Stimulated activated CD4-positive, alpha-beta T cell treated with anti-CD3 and anti-CD28 coated beads, Interleukin-4, amount 100 ng/mL, for 24 hours (primary cell): ENCODE measurements around the gene IL23A.
"Not testable (repeated sequence)": the region's sequence is repeated elsewhere in the genome, so short reads cannot be mapped to it uniquely, and the experiment has no call there.

Experiments used
- DNase-seq: peaks from one replicate; pipeline ENCODE4 v3.0.0-alpha.2; 2020

IL23A gene

DNA sequence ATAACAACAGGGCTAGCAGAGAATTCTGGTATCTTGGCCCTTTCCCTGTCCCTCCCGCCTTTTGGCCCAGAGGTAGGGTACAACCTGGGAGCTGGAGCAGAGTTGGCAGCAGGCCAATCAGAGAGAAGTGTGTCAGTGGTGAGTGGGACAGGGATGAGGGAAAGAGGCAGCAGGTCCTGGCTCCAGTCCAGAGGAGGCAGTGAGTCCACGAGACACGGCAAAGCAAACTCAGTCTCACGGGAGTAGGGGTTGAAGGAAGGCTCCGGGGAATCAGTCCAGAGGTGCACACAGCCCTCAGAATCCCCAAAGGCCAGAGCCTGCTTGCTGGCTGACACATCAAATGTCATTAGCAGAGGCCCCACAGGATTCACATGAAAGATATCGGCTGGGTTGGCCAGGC lies 12.2 kb upstream of the IL23A start:
- DNase-seq: no peak

DNA sequence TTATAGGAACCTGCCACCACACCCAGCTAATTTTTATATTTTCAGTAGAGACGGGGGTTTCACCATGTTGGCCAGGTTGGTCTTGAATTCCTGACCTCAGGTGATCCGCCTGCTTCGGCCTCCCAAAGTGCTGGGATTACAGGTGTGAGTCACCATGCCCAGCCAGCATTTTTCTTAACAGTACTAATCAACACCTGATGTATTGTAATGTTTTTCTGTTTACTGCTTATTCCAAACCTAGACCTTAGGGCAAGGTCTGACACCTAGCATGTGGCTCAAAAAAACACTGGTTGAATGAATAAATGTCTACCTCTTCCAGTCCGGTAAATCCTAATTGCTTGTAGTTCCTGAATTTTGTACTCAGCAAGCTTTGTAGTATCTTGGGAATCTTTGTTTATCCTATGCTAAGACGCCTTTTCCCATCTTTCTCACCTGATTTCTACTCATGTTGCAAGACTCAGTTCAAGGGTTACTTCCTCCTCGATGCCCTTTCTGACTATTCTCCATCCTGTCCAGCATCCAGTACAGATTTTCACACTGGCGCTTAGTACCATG lies 7.7 kb upstream of the IL23A start:
- no peak for DNase-seq

DNA sequence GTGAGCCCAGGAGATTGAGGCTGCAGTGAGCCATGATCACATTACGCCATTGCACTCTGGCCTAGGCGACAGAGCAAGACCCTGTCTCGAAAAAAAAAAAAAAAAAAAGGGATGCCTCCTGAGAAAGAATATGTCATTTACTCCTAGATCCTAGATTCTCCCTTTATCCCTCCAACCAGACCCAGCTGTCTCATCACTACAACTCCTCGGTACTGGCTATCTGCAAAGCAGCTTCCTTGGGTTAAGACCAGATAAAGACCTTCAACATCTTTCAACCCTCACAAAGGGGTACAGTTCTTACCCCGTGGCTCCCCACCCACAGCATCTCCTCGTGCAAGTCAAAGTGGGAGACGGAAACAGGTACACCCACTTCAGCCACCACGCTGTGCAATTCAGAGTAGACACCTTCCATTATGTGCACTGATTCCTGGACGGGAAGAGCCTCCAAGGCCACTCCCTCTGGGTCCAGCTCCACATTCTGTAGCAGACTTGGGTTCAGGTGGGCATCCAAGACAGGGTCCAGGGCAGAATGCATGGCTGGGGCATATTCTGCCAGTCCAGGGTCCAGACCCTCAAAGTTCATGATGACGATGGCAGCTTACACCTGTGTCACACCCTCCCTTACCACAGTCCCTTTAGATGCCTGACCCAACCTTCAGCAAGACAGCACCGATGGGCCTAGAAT lies 6.0 kb upstream of the IL23A start:
- DNase-seq: no peak

DNA sequence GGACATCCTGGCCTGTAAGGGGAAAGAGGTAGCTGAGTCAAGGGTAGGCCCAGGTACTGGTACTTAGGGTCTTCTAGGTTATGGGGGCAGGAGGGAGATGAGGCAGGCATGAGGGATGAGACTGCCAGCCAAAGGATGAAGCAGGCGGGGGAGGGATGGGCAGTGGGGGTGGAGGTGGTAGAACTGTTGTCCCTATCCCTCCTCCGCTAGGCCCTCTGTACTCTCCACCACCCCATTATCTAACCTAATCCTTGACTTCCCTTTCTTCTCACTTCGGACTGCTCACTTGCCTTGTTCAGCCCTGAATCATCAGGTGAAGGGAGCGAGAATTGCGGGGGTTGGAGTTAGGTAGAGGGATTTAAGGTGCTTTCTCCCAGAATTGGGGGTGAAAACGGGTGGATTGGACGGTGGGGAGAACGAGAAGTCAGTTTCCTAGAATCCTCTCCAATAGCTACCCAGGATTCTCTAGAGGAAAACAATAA lies 5.4 kb upstream of the IL23A start:
- no peak for DNase-seq

DNA sequence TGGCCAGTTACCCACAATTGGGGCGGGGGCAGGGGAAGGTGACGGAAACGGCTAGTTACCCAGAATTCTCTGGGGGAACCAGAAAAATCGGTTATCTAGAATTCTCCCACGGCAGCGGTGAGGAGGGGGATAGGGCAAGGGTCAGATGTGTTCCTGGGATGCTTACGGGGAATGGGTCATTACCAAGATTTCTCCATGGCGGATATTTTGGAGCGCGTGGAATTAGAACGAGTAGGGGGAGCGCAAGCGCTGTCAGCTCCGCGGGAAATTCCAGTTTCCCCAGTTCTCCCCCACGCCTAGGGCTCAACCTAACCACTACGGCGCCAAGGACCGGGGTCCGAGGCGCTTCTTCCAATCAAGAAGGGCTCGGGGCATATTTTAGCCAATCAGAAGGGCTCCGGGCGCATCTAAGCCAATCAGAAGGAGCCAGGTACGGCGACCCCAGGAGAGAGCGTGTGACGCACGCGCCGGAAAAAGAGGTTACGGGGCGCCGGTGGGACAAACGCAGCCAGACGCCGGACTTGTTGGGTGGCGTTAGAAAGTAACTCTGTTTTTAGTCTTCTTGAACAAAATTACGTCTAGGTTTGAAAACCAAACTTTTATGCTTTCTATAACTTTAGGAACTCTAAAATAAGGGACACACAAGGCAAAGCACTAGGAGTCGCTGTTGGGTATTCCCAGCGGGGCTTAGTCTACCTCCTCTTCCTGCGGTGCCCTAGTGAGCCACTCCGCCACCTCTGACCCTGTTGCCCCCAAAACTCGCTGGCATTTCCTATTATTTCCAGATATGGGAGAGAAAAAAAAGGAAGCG lies 4.8 kb upstream of the IL23A start, which contains the start of gene PAN2:
Gene PAN2, minus strand, starts transcription at position 322 of the 811 bp plus-strand sequence. CDS start 906 bp downstream, outside the sequence.
- DNase-seq: peak; percentile 95

DNA sequence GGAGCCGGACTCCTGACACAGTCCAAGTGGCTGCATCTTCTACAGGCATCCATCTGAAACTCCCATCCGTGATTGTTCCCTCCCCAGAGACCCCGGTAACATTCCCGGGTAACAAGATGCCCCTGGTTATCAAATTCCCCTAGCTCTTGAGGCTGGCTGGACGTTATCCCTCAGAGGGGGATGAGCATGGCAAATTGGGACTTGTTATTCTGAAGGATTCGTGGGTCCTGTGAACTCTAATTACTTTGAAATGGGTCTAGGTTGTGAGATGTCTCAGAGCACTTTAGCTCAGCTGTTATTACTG lies 4.2 kb upstream of the IL23A start:
- DNase-seq: no peak

DNA sequence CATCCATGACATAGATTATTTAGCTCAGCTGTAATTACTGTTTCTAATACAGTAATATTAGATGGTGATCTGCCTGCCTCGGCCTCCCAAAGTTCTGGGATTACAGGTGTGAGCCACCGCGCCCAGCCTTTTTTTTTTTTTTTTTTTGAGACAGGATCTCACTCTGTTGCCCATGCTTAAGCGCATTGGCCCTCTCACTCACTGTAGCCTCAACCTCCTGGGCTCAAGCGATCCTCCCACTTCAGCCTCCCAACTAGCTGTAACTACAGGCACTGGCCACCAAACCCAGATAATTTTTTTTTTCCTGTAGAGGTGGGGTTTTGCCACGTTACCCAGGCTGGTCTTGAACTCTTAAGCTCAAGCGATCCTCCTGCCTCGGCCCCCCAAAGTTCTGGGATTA lies 3.2 kb upstream of the IL23A start:
- DNase-seq: not testable (repeated sequence)

DNA sequence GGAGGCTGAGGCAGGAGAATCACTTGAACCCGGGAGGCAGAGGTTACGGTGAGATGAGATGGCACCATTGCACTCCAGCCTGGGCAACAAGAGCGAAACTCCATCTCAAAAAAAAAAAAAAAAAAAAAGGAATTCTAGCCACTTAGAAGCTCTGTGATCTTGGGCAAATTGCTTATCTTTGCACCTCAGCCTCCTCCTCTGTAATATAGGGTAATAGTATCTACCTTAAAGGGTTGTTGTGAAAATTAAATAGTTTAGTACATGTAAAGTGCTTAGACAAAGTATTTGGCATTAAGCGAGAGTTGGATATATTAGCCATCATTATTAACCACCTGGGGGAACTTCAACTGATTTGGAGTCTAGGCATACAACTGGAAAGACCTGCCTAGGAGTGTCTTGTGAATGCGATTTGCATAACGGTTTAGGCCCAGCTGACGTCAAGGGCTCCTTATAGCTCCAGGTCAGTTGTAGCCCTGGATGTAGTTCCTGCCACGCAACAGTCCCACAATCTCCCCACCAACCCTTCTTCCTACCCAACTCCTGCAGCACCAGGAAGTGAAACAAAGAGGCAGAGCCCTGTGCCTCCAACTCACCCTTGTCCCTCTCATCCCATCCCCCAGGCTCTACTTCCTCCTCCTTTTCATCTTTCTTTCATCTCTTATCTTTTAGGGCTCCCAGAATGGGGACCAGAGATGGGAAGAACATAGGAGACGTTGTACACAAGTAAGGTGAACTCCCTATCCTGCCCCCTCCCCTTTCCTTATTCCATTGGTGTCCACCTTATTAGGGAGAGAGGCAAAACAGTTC lies 2.1 kb upstream of the IL23A start:
- DNase-seq: no peak

DNA sequence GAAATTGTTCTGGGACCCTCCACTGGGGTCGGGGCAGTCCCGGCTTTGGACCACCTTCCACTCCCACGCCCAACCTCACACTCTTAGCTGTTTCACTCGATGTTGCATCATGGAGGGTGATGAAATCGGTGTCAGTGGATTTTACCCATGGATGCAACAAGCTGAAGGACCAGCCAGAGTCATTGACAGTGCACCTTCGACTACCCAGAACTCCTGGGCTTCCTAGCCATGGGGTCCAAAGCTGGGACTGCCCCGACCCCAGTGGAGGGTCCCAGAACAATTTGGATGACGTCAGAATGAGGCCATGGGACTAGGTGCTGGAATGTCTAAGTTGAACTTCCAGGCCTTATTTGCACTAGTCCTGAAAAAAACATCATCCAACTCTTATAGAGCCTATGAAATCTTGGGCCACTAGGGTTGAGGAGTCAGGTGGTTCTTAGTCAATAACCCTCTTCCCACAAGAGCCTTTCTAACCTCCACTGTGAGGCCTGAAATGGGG lies 882 bp upstream of the IL23A start:
- no peak for DNase-seq

DNA sequence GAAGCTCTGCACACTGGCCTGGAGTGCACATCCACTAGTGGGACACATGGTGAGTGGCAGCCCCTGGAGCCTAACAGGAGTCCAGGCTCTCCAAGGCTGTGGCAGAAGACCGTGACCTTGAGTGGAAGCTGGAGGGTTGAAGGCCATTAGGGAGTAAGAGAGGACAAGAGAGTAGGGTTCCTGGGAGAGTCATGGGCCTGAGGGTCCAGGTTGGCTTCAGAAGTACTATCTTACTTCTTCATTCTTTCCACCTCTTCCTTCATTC lies 406 bp downstream of the IL23A start:
- no peak for DNase-seq

DNA sequence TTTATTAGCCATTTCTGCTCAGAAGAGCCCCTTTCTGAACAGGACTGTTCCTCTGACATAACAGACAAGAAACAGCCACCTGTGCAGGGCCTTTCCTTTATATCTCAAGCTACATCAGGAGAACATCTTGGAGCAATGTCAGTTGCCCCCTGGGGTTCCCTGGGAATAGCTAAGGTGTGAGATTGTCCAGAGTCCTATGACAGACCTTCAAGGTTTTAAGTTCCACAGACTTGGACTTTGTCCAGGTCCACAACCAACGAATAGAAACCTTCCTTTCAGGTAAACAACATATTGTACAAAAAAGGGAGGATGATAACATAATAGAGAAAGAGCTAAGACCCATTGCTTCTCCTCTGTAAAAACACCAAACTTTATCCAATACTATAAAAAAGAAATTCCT lies 2.9 kb downstream of the IL23A start:
- DNase-seq: no peak

DNA sequence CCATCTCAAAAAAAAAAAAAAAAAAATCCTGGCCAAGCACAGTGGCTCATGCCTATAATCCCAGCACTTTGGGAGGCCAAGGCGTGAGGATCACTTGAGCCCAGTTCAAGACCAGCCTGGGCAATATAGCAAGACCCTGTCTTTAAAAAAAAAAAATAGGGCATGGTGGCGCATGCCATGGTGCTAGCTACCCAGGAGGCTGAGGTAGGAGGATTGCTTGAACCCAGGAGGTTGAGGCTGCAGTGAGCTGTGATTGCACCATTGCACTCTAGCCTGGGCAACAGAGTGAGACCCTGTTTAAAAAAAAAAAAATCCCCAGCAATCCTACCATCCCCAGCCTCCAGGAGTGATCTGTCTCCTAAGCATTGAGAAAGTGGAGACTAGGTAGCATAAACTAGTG lies 3.6 kb downstream of the IL23A start:
- DNase-seq: not testable (repeated sequence)

DNA sequence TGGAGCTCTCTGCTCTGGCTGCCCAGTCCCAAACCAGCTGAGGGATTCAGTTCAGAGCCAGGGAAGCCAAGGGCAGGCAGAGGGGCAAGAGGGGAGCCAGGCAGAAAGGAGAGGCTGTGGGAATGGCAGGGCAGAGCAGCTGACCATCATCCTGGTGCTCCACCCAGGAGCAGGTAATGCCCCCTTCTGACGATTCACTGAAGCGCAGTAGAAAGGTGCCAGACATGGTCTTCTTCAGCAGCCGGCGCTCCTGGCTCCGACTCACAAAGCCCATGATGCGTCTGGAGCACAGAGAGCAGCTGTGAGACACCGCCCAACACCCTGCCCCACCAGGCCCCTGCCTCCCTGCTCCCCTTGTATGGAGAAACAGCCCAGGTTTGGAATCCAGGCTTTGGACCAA lies 8.0 kb downstream of the IL23A start:
- DNase-seq: peak; percentile 8

DNA sequence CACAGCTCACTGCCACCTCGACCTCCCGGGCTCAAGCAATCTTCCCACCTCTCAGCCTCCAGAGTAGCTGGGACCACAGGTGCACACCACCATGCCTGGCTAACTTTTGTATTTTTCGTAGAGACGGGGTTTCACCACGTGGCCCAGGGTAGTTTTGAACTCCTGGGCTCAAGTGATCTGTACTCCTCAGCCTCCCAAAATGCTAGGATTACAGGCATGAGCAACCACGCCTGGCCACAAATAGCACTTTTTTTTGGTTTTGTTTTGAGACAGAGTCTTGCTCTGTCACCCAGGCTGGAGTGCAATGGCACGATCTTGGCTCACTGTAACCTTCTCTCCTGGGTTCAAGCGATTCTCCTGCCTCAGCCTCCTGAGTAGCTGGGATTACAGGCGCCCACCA lies 8.6 kb downstream of the IL23A start:
- DNase-seq: not testable (repeated sequence)

DNA sequence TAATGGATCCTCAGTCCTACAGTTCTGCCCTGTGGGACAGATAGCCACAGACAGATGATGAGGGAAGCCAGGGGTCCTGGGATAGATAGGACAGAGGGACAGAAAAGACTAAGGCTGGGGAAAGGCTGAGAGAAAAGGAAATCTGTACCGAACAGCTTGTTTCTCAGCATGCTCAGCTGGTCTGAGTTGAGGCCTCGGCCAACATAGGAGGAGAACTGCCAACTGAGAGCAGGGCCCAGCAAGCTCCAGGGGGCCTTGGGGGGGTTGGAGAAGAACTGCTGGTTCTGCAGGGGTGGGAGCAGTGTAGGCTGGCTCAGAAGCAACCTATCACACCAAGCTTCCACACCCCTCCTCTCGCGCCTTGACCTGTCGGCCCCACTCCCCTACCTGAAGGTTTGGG lies 10.1 kb downstream of the IL23A start:
- DNase-seq: no peak

DNA sequence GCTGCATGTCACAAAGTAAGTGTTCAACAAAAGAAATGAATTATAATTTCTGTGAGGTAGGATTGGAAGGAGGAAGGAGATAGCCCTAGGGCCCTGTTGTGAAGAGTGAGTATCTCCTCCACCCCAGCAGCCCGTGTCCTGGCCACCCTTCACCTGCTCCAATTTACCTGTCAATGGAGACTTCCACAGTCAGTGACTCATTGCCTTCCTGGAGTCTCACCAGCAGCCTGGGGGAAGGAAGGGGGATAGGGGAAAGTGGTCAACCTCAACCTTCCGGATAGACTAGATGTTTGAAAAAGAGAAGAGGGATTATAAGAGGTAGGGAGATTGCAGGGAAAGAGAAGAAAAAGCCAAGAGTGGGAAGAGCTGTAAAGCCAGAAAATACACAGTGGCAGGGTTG lies 12.0 kb downstream of the IL23A start:
- DNase-seq: no peak

DNA sequence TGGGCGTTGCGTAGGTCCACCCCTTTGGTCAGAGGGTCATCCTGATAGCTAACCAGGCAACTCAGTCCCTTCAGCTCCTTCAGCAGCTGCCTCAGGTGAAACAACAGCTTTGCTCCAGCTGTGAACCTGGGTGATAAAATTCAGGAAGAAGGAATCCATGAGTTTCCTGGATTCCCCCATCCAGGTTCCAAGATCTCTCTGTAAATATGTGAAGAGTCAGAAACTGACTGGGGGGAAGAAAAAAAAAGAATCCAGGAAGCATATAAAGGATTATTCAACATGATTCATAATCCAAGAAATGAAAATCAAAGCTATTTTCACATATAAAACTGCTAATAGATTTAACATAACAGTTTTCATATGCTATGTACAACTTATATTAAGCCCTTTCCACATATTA lies 12.6 kb downstream of the IL23A start:
- no peak for DNase-seq

DNA sequence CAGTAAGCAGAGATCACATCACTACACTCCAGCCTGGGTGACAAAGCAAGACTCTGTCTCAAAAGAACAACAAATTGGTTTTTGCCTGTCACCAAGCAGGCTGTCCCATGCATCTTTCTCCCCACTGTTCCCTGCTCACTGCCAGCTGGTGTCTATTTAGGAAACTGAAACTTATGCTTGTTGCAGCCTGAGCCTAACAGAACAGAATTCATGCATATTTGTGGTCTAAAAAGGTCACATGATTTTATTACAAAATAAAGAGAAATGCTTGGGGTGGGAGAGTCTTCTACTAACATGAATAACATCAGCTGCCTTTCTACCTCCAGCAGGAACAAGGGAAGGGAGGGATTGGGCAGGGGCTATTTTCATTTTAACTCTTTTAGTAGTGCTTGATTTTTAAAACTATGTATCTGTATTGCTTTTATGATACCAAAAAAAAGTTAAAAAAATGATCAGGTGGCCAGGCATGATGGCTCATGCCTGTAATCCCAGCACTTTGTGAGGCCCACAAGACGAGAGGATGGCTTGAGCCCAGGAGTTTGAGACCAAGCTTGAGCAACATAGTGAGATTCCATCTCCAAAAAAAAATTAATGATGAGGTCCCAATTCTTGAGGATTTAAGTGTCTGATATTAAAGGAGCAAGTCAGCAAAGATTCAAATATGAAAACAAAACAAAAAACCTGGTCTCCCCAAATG lies 20.3 kb downstream of the IL23A start:
- DNase-seq: no peak

DNA sequence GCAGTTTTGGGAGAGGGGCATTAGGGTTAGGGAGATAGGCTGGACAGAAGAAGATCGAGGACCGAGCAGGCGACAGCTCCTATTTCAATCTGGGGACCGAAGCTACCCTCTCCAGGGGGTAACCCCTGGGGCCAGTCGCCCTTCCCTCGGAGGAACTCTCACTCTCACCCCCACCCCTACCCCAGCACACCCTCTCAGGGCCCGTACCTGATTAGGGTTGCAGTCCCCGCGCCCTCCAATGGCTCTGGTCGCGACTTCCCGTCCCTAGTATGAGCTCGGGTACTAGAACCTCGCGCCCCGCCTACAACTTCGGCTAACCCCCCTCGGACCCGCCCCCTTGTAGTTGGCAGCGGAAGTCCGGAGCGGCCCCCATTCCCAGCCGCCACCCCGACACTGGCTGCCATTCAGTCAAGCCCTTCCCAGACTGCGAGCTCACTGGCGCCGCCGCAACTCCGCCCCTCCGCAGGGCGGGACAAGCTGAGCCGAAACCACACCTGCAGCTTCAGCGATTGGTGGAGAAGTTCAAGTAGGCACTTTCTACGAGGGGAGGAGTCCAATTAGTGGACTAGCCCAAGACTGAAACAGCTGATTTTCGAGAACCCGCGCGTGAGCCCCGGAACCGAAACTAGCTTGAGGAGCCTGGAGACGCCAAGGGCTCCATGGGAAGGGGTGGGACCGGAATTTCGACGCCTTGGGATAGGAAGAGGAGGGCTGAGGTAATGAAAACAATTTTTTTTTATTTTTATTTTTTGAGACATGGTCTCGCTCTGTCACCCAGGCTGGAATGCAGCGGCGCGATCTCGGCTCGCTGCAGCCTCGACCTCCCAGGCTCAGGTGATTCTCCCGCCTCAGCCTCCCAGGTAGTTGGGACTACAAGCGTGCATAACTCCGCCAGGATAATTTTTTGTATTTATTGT lies 21.4 kb downstream of the IL23A start, which contains the start of gene STAT2:
Gene STAT2, minus strand, starts transcription at position 257 of the 917 bp plus-strand sequence. CDS start 3,536 bp downstream, outside the sequence.
- DNase-seq: peak; percentile 99

DNA sequence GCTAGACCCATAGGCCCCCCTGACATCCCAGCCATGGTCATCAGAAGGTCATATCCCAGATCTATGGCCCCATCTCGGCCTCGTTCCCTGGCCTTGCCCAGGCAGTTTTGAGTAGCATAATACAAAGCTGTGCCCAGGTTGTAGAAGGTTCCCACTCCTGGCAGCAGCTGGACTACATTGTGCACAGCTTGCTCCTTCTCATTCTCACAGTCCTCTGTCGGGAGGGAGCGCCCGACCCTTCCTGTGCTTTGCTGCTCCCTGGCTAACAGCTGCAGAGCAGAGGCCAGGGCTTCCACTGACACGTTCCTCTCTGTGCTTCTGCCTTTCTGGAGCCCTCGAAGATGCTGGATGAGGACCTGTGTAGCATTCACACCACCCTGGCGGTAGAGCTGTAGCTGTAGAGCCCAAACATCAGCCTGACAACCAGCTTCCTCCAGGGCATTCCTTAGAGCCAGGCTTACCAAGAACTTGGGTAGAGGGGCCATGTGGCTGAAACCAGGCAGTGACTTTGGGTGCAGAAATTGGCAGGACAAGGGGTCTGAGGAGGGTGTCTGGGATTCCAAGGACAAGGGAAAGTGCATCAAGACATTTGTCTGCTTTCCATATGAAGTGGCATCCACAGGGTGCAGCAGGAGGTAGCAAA lies 22.9 kb downstream of the IL23A start:
- DNase-seq: no peak
